GM19099 (cell line): ENCODE measurements around the gene RPTOR.

ENCODE experiments used
- POLR2A ChIP-seq: IDR thresholded peaks from 3 replicates; pipeline ENCODE4 v1.6.1; 2011; ENCODE audit warnings: low read depth; ENCODE audit not compliant: insufficient read length; ENCODE audit errors: extremely low read depth

Gene RPTOR

GRCh38 chr17:80862481-80862961 lies 317.9 kb downstream of the RPTOR start:
- TF ChIP-seq POLR2A, result no peak

GRCh38 chr17:80862978-80863377 lies 318.3 kb downstream of the RPTOR start:
- TF ChIP-seq POLR2A, result no peak

- no peak for TF ChIP-seq POLR2A
Observed at GRCh38 chr17:80863626-80864025, 319.0 kb downstream of the RPTOR start.

GRCh38 chr17:80864751-80865150 lies 320.1 kb downstream of the RPTOR start:
- no peak for TF ChIP-seq POLR2A

- no peak for TF ChIP-seq POLR2A
Observed at GRCh38 chr17:80866050-80866793, 321.6 kb downstream of the RPTOR start.

- no peak for TF ChIP-seq POLR2A
Observed at GRCh38 chr17:80868022-80868609, 323.5 kb downstream of the RPTOR start.

- TF ChIP-seq POLR2A, result no peak
Observed at GRCh38 chr17:80869481-80870145, 325.0 kb downstream of the RPTOR start.

- no peak for TF ChIP-seq POLR2A
Observed at GRCh38 chr17:80870401-80870800, 325.8 kb downstream of the RPTOR start.

- no peak for TF ChIP-seq POLR2A
Observed at GRCh38 chr17:80871341-80871740, 326.7 kb downstream of the RPTOR start.

GRCh38 chr17:80872001-80872500 lies 327.4 kb downstream of the RPTOR start:
- no peak for TF ChIP-seq POLR2A

- TF ChIP-seq POLR2A, result no peak
Observed at GRCh38 chr17:80872501-80873306, 328.1 kb downstream of the RPTOR start.

GRCh38 chr17:80873307-80873951 lies 328.8 kb downstream of the RPTOR start:
- no peak for TF ChIP-seq POLR2A

- TF ChIP-seq POLR2A, result no peak
Observed at GRCh38 chr17:80874866-80875445, 330.3 kb downstream of the RPTOR start.

GRCh38 chr17:80876950-80877728 lies 332.5 kb downstream of the RPTOR start:
- no peak for TF ChIP-seq POLR2A

- no peak for TF ChIP-seq POLR2A
Observed at GRCh38 chr17:80877729-80878303, 333.2 kb downstream of the RPTOR start.
